GM18508 (cell line): ENCODE data around the gene LRBA.

Source experiments
- ATAC-seq: cut with Tn5 transposase; IDR thresholded peaks from one replicate; pipeline ENCODE4 v1.9.1; 2021; ENCODE audit warnings: moderate number of reproducible peaks; ENCODE audit not compliant: insufficient read depth, unreplicated experiment

Gene LRBA

DNA sequence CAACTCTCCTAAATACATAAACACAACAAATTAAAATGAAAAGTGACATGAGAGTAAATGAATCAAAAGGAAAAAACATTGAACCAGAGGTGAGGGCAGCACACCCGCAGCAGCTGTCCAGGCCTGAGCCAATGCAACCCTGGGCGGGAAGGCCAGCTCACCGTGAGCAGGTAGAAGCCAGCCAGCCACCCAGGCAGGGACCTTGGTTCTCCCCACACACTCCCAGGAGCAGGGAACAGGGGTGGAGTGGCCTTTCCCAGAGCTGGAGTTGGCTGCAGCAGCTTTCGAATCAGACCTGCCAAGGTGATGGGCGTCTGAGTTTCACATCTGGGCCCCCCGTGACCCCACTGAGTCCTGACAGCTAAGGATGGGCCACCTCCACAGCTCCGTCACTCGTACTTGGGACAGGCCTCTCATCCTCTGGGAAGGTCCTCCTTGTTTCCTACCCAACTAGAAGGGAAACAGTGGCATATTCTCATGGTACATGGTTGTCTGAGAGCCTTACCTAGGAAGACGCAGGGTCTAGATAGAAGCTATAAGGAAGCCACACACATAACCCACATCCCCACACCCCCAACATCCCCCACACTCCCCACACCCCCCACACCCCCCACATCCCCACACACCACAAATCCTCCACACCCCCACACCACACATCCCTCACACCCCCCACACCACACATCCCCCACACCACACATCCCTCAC is 764.6 kb downstream of the LRBA start:
- no peak for ATAC-seq

DNA sequence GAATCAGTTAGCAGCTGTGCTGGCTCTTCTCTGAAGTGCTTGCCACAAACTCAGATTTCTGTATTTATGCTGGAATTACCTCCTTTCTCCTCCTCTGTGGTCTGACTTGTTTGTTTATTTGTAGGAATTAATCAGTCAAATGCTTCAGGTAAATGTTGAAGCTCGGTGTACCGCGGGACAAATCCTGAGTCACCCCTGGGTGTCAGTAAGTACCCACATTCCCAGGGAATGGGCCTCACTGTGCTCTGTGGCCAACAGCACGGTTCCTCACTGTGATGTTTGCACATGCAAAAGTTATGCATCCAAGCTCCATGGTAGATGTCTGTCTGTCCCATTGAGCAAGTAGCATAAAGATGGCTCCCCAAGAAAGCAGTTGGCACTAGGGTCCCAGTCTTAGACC is 766.9 kb downstream of the LRBA start:
- no peak for ATAC-seq

DNA sequence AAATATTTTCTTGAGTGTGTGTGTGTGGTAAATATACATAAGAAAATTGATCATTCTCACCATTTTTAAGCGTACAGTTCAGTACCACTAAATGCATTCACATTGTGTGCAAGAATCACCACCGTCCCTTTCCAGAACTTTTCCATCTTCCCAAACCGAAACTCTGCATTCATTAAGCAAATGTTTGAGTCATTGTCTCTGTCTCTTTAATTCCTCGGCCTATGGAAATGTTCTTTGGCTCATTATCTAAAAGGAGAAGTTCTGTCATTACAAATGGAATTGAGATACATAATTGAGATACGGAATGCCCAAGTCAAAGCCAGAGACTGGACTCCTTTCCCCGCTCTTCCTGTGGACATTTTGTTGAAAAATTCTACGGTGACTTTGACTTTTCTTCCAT is 767.9 kb downstream of the LRBA start:
- no peak for ATAC-seq

DNA sequence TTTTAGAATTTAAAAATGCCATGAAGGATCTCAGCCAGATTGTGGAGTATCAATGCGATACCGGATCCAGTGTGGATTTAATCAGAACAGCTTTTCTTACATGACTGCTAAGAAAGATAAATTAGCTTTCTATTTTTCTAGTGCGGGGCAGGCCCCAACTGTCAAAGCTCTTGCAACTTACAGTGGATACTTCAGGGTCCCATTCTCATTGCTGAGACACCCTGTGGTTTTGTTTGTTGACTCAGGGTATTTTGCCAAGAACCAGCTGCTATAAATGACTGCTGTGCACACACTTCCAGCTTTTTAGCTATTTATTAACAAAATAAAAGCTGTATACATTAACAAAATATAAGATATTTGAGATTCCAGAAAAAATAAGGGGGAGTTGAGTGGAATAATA is 770.5 kb downstream of the LRBA start:
- ATAC-seq = no peak

DNA sequence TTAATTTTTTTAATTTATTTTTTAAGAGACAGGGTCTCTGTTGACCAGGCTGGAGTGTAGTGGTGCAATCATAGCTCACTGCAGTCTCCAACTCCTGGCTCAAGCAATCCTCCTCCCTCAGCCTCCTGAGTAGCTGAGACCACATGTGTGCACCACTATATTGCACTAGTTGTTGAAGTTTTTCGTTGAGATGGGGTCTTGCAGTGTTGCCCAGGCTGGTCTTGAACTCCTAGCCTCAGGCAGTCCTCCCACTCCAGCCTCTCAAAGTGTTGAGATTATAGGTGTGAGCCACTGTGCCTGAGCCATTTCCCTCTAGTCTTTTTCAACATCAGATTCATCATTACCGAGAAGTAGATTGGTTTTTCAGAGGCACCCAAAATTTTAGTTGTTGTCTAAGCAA is 771.2 kb downstream of the LRBA start:
- no peak for ATAC-seq

DNA sequence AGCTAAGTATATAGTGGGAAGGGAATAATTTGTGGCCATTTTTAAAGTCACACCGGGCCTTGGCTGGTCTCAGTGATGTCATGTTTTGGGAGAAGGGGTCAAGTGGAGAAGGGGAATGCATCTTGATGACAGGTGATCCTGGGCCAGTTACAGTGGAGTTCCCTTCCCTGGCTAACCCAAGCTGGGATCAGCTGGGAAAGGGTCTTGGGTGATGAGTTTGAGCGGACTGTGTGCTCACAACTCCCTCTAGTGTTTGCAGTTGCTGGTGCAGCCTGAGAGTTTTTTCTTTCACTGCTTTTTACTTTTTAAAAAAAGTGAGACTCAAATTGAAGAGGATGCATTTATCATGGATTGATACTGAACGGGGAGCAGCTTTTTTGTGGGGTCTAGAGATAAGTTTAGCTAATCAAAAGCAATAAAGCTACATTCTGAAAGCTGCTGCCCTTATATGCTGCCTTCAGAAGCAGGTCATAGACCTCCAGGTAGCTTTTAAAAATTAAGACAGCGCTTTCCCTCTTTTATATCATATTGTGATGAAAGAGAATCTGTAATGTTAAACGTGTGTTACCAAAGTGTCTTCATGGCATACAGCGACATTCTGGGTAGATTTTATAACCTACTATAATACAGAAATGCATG is 772.1 kb downstream of the LRBA start:
- no peak for ATAC-seq

DNA sequence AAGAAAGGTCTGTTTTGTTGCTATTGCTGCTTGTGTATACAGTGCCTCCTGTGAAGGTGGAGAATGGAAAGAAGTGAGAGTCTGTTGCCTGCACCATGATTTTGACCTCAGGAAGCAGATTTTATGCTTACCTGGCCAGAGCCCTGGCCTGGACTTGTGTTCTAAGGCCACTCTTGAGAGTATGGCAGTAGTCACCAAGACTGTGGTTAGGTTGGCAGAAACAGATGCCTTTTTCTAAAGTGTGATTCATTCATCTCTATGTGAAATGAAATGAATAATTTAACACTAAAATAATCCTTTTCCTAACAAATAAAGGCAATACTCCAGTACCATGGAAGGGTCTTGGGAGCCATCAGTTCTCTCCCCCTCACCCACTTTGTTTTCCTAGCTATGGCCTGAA is 775.1 kb downstream of the LRBA start:
- no peak for ATAC-seq

DNA sequence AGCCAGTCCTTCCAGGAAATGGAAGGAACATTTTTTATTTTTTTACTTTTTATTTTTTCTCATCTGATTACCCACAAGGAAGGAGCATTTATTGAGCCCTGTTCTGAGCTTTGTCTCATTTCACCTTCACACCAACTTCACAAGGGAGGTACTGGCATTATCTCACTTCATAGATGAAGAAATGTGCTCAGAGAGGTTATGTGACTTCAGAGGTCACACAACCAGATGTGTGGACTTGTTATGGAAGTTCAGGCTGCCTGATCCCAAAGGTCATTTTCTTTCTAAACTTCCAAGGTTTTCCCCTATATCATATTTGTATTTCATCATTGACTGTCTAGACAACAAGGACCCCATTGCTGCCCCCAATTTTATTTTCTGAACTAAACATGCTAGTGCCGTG is 776.5 kb downstream of the LRBA start:
- ATAC-seq = no peak

DNA sequence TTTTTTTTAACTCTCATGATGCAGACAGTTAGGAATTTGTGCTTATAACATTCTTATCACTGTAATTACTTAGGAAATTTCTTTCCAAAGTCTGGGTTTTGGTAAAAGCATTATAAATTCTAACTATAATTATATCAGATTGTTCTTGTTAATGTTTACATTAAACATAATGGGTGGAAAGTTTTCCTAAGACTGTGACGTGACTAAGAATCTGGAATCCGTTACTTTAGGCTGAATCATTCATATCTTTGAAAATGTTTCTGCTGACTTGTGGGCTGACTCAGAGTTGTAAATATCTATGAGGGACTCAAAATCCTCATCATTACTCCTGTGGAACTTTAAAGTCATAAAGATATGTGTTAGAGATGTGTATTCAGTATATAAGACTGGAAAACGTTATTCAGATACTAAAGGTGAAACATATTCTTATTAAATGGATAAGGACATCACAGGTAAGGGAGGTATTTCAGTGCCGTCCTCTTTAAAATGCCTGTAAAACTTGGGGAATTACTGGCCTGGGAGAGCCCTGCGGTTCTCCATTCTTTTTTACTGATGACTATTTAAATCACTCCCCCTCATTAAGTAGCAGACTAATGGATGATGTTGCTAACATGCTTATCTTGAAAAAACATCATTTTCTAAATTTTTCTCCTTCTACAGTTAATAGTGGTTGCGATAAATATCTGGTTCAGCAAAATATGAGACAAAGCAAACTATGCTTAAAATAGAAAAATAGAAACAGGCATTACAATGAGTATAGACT is 777.8 kb downstream of the LRBA start:
- ATAC-seq = no peak

DNA sequence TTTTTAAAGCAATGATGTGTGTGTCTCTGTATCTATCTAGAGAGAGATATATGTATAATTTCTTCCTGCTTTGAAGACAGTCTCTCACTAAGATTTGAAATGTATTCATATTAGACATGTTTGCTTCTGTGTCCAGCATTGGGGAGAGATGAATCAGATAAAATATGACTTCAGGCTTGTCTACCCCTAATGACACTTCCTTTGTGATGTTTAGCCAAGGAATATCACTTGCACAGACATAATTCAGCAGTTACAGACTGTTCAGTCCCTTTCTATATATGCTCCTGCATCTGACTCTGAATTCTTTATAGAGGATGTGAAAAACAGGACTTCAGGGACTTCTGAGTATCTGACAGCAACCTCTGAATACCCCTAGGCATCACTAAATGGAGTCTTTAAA is 778.5 kb downstream of the LRBA start:
- no peak for ATAC-seq

DNA sequence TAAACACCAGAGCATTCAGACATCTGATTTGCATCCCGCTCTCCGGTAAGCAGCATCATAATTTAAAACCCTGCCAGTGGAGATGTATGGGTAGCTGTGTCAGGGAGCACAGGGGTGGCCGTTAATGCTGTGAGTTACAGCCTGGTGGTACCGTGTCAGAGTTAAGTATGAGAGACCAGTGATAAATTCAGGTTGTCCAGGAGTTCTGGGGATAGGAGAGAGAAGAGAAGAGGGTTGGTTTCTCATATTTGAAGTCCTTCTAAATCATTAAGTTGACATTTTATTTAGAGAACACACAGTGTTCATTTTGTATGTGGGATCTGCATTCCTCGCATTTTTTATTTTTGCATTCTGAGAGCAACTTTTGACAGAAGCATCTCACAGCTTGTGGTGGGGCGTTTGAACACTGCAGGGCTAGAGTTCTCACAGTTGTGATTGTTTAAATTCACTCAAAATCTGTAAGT is 779.2 kb downstream of the LRBA start:
- no peak for ATAC-seq

DNA sequence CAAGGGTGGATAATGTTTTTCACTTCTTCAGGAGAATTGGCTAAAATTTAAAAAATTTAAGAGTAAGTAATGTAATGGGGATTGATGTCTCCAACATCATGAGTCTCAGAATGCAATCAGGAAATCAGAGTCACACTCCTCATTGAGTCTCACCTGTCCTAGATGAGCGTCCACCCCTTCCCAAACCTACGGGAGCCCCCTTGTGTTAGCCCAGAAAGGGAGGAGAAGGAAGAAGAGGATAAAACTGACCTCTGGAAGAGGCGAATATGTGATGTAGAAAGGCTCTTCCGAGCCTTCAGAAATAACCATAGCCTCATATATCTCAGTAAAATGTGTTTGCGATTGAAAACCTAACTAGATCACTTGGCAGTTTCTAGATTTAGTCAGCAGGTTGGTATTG is 779.8 kb downstream of the LRBA start:
- no peak for ATAC-seq

DNA sequence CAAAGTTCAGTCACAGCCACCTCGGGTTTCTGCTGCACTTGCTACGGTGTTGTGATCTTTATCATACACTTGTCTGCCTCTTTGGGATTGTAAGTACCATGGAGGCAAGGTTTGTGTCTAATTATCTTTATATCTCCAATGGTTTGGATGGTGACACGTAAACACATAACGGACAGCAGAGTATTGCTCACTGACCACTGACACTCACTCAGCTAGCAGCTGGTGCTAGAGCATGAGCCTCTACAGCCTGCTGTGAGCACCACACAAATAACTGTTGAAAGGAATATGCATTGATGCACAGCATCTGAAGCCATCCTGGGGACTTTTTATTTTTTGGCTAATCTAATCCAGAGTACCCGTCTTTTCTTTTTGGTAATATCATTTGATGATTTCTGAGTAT is 780.8 kb downstream of the LRBA start:
- ATAC-seq = no peak

DNA sequence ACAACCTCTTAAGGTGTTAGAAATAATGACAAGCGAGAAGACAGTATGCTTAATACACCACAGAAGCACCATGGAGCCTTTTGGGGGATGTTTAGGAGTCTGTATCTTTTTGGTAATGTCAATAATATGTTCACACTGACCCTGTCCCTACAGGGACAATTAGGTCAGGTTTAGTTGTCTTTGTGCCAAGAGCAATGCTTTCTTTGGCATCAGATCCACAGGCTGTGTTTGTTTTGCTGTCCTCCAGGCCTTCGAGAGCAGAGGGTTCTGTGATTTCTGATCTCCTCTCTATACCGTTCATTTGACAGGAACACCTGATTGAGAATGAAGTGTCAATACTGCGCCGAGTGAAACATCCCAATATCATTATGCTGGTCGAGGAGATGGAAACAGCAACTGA is 783.1 kb downstream of the LRBA start:
- no peak for ATAC-seq

DNA sequence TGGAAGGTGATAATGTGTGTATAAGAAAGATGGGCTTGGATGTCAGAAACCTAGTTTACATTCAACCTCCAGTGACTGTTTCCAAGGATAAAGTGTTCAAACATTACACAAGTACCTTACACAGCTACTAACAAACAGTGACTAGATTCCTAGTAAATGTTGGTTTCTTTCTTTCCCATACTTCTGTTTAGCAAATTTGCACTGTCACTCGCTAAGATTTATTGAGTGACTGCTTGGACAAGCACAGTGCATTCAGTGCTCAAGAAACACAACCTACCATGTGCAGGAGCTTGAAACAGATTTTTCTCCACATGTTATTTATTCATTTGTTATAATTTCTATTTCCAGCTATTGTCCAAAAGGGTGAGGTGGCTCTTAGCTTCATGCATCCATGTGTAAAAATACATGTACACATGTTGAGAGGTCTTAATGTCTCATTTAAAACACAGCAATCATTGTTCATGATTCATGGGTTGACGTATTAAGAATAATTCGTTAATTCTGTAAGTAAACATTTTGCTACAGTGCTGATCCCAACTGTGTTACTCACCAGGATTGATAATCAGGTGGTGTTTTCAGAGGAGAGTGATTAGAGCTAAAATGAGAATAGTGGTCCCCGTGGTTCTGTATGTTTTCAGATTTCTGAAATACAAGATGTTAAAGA is 783.8 kb downstream of the LRBA start:
- no peak for ATAC-seq

DNA sequence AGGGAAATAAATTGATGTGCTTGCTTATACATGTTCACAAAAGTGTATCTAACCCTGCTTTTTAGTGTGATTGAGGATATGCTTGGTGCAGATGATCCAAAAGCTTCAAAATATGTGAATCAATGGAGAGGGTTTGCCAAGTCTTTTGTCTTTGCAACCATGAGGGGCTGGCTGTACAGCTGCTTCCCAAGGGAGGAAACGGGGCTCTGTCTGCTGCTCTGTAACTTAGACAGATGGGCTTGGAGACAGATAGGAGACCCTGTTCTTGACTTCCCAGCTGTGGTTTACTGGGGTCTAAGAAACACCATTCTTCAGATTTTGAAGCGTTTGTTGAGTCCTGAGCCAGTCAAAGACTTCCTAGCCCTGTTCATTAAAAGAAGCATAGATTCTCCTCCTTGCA is 784.5 kb downstream of the LRBA start:
- no peak for ATAC-seq

DNA sequence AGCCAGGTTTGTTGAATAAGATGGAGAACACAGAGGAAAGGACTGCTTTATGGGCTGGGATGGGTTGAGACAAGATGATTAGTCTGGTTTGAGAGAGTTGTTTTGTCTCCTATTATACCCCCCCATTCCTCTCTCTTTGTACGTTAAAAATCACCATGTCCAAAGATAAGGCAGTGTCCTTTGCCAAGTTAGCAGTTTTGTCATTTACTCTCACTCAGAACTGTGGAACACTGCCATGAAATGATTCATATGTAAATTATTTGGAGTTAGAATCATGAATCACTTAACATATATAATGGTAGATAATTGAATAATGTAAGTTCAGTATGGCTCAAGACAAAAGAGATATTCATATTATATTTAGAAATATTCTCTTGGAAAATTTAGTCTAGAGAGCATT is 785.6 kb downstream of the LRBA start:
- ATAC-seq = no peak

DNA sequence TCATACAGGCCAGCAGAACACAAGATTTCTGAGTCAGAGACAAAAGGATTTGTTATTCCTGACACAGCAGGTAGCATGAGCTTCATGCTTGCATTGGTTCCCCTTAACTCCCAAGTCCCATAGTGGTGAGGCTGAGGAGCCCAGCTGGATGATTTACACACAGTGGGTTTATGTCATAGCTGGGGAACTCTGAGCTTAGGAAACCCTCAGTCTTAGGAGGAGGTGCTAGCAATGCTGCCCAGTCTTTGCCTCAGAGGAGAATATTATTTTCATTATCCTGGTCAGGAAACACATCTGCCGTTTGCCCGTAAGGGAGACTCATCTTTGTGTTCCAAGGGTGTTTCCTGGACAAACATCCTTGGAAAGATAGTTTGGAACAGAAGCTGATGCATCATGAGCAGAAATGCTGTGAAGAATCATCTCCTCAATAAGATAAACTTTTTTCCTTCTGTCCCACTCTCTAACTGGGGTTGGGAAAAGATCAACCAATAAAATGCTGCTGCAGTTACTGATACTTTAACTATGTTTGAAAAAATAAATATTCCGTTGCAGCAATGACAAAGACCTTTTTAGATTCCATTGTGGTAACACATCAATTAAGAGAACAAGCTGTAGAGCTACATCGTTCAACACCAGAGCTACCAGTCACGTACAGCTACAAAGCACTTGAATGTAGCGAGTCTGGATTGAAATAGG is 790.0 kb downstream of the LRBA start:
- no peak for ATAC-seq

DNA sequence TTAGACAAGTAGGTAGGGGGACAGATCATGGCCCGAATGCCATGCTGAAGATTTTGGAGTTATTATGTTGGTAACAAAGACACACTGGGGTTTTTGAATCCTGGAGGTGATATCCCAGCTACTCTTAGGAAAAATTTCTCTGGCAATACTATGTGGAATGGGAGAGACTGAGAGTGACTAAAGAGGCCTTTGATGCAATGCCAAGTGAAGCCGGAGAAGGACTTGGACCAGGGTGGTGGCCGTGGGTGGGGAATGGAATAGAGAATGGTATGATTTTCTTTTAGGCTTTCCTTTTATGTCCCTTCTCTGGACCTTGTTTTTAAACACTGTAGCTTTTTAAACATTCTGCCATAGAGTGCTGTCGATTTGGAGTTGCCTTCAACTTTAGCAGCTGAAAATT is 795.2 kb downstream of the LRBA start:
- ATAC-seq = no peak

DNA sequence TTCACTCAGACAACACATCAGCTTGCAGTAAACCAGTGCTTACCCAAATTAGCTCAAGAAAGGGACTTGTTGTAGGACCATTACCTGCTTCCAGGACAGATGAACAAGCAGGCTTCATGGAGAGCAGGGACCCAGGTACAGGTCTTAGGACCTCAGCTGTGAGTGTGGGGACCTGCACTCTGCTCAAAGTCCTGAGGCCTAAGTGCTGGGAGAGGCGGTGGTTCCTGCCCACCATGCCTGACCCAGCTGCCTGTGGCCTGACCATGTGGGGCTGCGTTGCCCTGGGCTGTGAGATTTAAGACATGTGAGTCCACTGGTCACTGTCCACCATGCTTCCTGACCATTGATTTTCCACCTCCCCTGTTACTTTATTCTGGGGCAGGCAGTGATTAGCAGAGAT is 796.6 kb downstream of the LRBA start:
- no peak for ATAC-seq
